MCF 10A (cell line): ENCODE data around the gene SEM1. TPM values are rescaled to one million over a fixed set of nuclear protein-coding genes. Genes with fewer than 3 reads are reported as not detected.

Experiments
- BruUV-seq: library from RNA; stranded (reverse); fragments of 400-500 nt; replicated peaks from 2 replicates; lab custom pipeline; 2021; lab: Mats Ljungman, UMichigan
- CTCF ChIA-PET: fragments of 300-600 bp; sonication (Branson Sonifier 250); formaldehyde crosslinking; extraction: SDS; loops from one replicate; lab custom pipeline; 2021; ENCODE audit warnings: antibody characterized with exemption, inconsistent platforms; lab: Yijun Ruan, JAX
- POLR2A ChIA-PET: fragments of 300-600, 350-650 bp; sonication (Branson Sonifier 250); formaldehyde crosslinking; extraction: SDS; loops from one replicate; lab custom pipeline; 2020; ENCODE audit warnings: antibody characterized with exemption, inconsistent platforms; lab: Yijun Ruan, JAX
- DNase-seq: peaks from one replicate; pipeline ENCODE4 v3.0.0-alpha.2; 2018; ENCODE audit not compliant: unreplicated experiment
- H3K27ac Mint-ChIP-seq: one replicate; pipeline ENCODE4 v1.8.0; 2022; ENCODE audit warnings: mild to moderate bottlenecking, low read depth, mixed read lengths; ENCODE audit not compliant: unreplicated experiment
- H3K27me3 Mint-ChIP-seq: one replicate; pipeline ENCODE4 v1.8.0; 2022; ENCODE audit warnings: mixed read lengths; ENCODE audit not compliant: insufficient read depth, unreplicated experiment
- H3K36me3 Mint-ChIP-seq: one replicate; pipeline ENCODE4 v1.8.0; 2022; ENCODE audit warnings: mild to moderate bottlenecking, moderate library complexity, mixed read lengths; ENCODE audit not compliant: insufficient read depth, unreplicated experiment
- H3K4me1 Mint-ChIP-seq: one replicate; pipeline ENCODE4 v1.8.0; 2022; ENCODE audit warnings: mixed read lengths; ENCODE audit not compliant: insufficient read depth, unreplicated experiment
- H3K4me3 Mint-ChIP-seq: one replicate; pipeline ENCODE4 v1.8.0; 2022; ENCODE audit warnings: mild to moderate bottlenecking, moderate library complexity, mixed read lengths; ENCODE audit not compliant: unreplicated experiment
- H3K9me3 Mint-ChIP-seq: one replicate; pipeline ENCODE4 v1.8.0; 2022; ENCODE audit warnings: mixed read lengths; ENCODE audit not compliant: unreplicated experiment
- intact Hi-C: fragments of 100-400 bp; cut with micrococcal nuclease; formaldehyde crosslinking; loops from 2 replicates; pipeline ENCODE4 v1.14.1; 2022
- total RNA-seq: library from RNA; stranded (reverse); gene quantifications from 2 replicates; pipeline ENCODE4 v1.2.3, GENCODE V29; 2022
- TF ChIP-seq, protein P1 (sequence below): fragments of 200-600 bp; IDR thresholded peaks from one replicate; pipeline ENCODE4 v1.8.0; 2022; ENCODE audit warnings: antibody characterized with exemption, mild to moderate bottlenecking; ENCODE audit not compliant: unreplicated experiment

SEM1 gene
- total RNA-seq, 1 experiment from 2014 or later = 70.3 TPM

DNA sequence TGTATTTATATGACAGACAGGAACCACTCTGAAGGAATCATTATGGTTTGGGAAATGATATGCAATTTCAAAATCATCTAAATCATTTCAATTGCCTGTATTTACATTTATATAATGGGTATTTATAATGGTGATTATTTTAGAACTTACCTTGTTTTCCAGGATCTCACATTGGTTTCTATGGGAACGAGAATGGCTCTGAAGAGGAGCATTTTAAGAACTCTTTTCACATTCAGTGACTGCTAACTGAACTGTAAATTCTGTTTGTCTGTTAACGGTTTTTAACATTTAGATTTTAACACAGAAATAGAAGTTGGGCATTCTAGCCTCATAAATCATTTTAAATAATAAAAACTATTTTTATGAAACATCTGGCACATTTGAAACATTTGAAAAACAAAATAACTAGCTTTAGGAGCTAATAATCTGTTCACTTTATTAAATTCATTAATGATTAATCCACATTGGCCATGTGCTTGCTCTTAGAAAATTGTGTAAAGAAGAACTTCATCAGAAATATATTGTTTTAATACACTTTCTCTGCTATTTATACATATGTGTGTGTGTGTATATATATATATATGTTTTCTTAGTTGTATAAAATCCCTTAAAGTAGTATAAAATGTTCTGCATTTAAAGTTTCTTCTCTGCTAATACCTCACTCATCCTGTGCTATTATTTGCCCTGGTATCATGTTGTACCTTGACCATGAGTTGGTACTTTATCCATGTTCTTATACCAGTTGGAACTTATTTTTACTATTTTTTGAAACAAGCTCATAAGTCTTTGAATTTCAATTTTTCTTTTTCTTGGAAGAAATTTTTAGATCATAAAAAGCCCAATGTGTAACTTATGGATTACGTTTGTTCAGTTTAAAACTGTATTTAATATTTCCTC is 8.7 kb upstream of the SEM1 start:
- H3K9me3 Mint-ChIP-seq = peaks cover 7% of the 10 kb centered on the region
- CTCF ChIA-PET = no interaction called here

DNA sequence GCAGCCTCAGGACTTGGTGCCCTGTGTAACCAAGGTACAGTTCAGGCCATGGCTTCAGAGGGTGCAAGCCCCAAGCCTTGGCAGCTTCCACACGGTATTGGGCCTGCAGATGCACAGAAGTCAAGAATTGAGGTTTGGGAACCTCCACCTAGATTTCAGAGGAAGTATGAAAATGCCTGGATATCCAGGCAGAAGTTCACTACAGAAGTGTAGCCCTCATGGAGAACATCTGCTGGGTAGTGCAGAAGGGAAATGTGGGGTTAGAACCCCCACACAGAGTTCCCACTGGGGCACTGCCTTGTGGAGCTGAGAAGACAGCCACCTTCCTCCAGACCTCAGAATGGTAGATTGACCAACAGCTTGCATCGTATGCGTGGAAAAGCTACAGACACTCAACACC is 3.4 kb upstream of the SEM1 start:
- TF ChIP-seq, protein P1, sequence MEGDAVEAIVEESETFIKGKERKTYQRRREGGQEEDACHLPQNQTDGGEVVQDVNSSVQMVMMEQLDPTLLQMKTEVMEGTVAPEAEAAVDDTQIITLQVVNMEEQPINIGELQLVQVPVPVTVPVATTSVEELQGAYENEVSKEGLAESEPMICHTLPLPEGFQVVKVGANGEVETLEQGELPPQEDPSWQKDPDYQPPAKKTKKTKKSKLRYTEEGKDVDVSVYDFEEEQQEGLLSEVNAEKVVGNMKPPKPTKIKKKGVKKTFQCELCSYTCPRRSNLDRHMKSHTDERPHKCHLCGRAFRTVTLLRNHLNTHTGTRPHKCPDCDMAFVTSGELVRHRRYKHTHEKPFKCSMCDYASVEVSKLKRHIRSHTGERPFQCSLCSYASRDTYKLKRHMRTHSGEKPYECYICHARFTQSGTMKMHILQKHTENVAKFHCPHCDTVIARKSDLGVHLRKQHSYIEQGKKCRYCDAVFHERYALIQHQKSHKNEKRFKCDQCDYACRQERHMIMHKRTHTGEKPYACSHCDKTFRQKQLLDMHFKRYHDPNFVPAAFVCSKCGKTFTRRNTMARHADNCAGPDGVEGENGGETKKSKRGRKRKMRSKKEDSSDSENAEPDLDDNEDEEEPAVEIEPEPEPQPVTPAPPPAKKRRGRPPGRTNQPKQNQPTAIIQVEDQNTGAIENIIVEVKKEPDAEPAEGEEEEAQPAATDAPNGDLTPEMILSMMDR = no peak
- Mint-ChIP-seq H3K36me3 (no peaks in the 10 kb centered on the region), H3K4me1 (no peaks in the 10 kb centered on the region), H3K9me3 (peaks cover 7% of the 10 kb centered on the region), H3K27me3 (peaks cover 18% of the 10 kb centered on the region), H3K27ac (no peak overlapping the region), H3K4me3 (no peak overlapping the region)
- ChIA-PET CTCF (no interaction called here), POLR2A (no interaction called here)
- no peak for DNase-seq
- intact Hi-C loops = no loop called here
- no TSS peak for BruUV-seq

More for the DNA sequence above, 8.7 kb upstream of the SEM1 start:
- POLR2A ChIA-PET = interaction anchor here (1.4 kb wide), 1 partner anchor 8 kb away, joined by 3 read pairs; no protein-coding TSS in a partner anchor
- Mint-ChIP-seq H3K4me1 (peaks cover 15% of the 10 kb centered on the region), H3K27ac (no peak overlapping the region), H3K27me3 (peaks cover 18% of the 10 kb centered on the region), H3K4me3 (no peak overlapping the region), H3K36me3 (no peaks in the 10 kb centered on the region)
- DNase-seq = no peak
- BruUV-seq = no TSS peak
- TF ChIP-seq, protein P1 = no peak
- intact Hi-C loops = no loop called here

DNA sequence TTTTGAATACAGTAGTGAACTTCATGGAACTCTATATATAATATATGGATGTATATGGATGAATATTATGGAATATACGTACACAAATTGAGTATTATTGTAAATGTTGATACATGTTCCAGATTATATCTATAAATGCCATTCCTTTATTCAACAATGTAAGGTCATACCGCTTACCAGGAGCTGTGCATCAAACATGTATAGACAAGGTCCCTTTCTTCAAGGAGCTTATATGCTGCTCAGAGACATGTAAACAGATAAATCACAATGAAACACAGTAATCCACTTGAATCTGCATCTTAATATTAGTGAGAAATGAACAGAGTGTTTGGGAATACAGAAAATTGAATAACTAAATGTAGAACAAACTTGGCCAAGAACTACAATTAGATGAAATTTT is 898 bp upstream of the SEM1 start:
- Mint-ChIP-seq H3K4me1 (peaks cover 6% of the 10 kb centered on the region), H3K36me3 (peaks cover 8% of the 10 kb centered on the region), H3K27me3 (no peaks in the 10 kb centered on the region), H3K27ac (no peak overlapping the region), H3K4me3 (peak overlapping the region; percentile 92), H3K9me3 (peaks cover 7% of the 10 kb centered on the region)
- TF ChIP-seq, protein P1 = no peak
- ChIA-PET CTCF (no interaction called here), POLR2A (interaction anchor here (0.6 to 1.8 kb wide), 3 partner anchors 8 to 162 kb away, joined by 3 to 7 read pairs (median 4); no protein-coding TSS in a partner anchor)
- intact Hi-C loops = no loop called here
- no TSS peak for BruUV-seq
- no peak for DNase-seq

GRCh38 chr7:96708872-96709271 is 774 bp downstream of the SEM1 start:
- peaks cover 8% of the 10 kb centered on the region for H3K36me3 Mint-ChIP-seq
- intact Hi-C loops = loop anchor here (5.0 kb wide), 3 partner anchors 162 to 318 kb away; no protein-coding TSS in a partner anchor
- peak overlapping the region; percentile 92 for H3K4me3 Mint-ChIP-seq
- no peaks in the 10 kb centered on the region for H3K27me3 Mint-ChIP-seq
- H3K27ac Mint-ChIP-seq = peak overlapping the region; percentile 99
- ChIA-PET CTCF (interaction anchor here (0.6 to 0.7 kb wide), 2 partner anchors 109 to 318 kb away, joined by 3 read pairs; no protein-coding TSS in a partner anchor), POLR2A (interaction anchor here (0.6 to 0.7 kb wide), 2 partner anchors 314 to 402 kb away, joined by 3 read pairs; no protein-coding TSS in a partner anchor)
- TF ChIP-seq, protein P1 = no peak
- DNase-seq = peak; percentile 5
- peaks cover 10% of the 10 kb centered on the region for H3K4me1 Mint-ChIP-seq
- peaks cover under 1% of the 10 kb centered on the region for H3K9me3 Mint-ChIP-seq
- no TSS peak for BruUV-seq
